Chondrocyte (in vitro differentiated cells): ENCODE results near the gene TIMP3. TPM values are rescaled to one million over a fixed set of nuclear protein-coding genes. Genes with fewer than 3 reads are reported as not detected.

ENCODE experiments used
- DNase-seq: peaks from one replicate; pipeline ENCODE4 v3.0.0; 2021; ENCODE audit warnings: mixed read lengths, low spot score
- H3K27ac Mint-ChIP-seq: one replicate; pipeline ENCODE4 v1.8.0; 2021; ENCODE audit warnings: mild to moderate bottlenecking, moderate library complexity, mixed read lengths; ENCODE audit not compliant: unreplicated experiment
- H3K27me3 Mint-ChIP-seq: 2 replicates; pipeline ENCODE4 v1.8.0; 2021; ENCODE audit warnings: low read depth, mixed read lengths
- H3K36me3 Mint-ChIP-seq: 2 replicates; pipeline ENCODE4 v1.8.0; 2021; ENCODE audit warnings: low read depth, mixed read lengths
- H3K4me1 Mint-ChIP-seq: 2 replicates; pipeline ENCODE4 v1.8.0; 2021; ENCODE audit warnings: low read depth, mild to moderate bottlenecking, mixed read lengths
- H3K4me3 Mint-ChIP-seq: one replicate; pipeline ENCODE4 v1.8.0; 2021; ENCODE audit warnings: mild to moderate bottlenecking, moderate library complexity, mixed read lengths; ENCODE audit not compliant: unreplicated experiment
- H3K9me3 Mint-ChIP-seq: 2 replicates; pipeline ENCODE4 v1.8.0; 2021; ENCODE audit warnings: low read depth, mixed read lengths
- CTCF ChIP-seq: fragments of 200-600 bp; sonication (generic); IDR thresholded peaks from 2 replicates; pipeline ENCODE4 v1.5.0; 2021; ENCODE audit warnings: antibody characterized with exemption, mild to moderate bottlenecking, moderate library complexity
- total RNA-seq: library from RNA; stranded (reverse); gene quantifications from 3 replicates; pipeline ENCODE4 v1.2.1, GENCODE V29; 2021

Gene TIMP3
- total RNA-seq, 1 donor from 2014 or later: 126 TPM

DNA sequence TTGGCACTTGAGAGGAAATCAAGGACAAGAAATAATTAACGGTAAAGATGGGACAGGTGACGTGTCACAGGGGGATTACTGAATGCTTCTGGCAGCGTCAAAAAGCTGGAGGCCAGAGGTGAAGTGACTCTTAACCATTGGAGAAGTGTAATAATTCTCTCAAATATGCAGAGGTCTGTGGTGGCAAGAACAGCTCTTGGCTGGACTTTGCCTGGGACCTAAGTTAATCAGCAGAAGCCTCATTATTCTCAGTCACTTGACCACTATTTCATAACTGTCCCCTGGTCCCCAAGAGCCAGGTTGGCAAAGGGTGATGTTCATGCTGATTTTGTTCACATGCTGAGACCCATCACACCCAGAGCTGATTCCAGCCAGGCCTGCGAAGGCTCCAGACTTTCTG lies 72.9 kb downstream of the TIMP3 start:
- Mint-ChIP-seq H3K27ac (no peak overlapping the region), H3K4me1 (no peaks in the 10 kb centered on the region), H3K9me3 (no peaks in the 10 kb centered on the region), H3K4me3 (no peak overlapping the region), H3K36me3 (no peaks in the 10 kb centered on the region), H3K27me3 (peaks cover 35% of the 10 kb centered on the region)
- DNase-seq: no peak
- TF ChIP-seq CTCF: no peak

DNA sequence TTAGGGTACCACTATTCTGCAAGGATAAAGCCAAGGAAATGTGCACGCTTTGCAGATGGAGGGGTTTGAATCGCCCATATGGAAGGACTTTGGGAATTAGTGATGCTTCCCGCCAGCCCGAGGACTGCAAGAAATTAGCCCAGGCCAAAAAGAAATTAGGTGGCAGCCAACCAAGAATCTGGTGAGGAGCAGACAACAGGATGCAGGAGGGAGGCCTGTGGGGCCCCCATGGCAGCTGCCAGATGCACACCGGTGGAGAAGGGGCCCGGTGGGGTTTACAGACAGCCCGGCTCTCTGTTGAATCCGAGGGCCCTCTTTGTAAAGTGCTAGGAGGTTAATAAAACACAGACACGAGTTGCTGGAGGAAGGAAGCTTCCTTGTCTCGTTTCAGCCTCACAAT lies 73.5 kb downstream of the TIMP3 start:
- TF ChIP-seq CTCF: no peak
- Mint-ChIP-seq H3K9me3 (no peaks in the 10 kb centered on the region), H3K4me3 (no peak overlapping the region), H3K4me1 (peaks cover 4% of the 10 kb centered on the region), H3K27ac (no peak overlapping the region), H3K27me3 (peaks cover 35% of the 10 kb centered on the region), H3K36me3 (no peaks in the 10 kb centered on the region)
- DNase-seq: no peak

DNA sequence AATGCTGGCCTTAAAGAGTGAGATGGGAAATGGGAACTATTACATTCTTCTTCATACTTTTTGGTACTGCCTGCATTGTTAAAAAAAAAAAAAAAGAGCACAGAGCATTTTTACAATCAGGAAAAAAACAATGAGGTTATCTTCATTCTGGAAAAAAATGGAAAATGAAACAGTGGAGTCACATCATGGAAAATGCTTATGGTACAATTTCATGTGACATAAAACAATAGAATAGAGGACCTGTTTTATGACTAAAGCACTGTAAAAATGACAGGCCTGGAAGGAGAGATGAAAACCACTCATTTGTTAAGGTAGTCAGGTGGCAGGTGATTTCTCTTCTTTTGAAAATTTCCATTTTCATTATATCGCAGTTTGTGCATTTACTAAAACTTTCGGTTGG lies 75.0 kb downstream of the TIMP3 start:
- Mint-ChIP-seq H3K9me3 (no peaks in the 10 kb centered on the region), H3K4me1 (peaks cover 17% of the 10 kb centered on the region), H3K27me3 (peaks cover 30% of the 10 kb centered on the region), H3K36me3 (no peaks in the 10 kb centered on the region), H3K4me3 (no peak overlapping the region), H3K27ac (no peak overlapping the region)
- no peak for DNase-seq
- TF ChIP-seq CTCF: no peak

GRCh38 chr22:32877196-32877595 lies 75.7 kb downstream of the TIMP3 start:
- Mint-ChIP-seq H3K9me3 (no peaks in the 10 kb centered on the region), H3K4me1 (peaks cover 17% of the 10 kb centered on the region), H3K27ac (no peak overlapping the region), H3K36me3 (no peaks in the 10 kb centered on the region), H3K4me3 (no peak overlapping the region), H3K27me3 (peaks cover 30% of the 10 kb centered on the region)
- DNase-seq: no peak
- no peak for TF ChIP-seq CTCF

DNA sequence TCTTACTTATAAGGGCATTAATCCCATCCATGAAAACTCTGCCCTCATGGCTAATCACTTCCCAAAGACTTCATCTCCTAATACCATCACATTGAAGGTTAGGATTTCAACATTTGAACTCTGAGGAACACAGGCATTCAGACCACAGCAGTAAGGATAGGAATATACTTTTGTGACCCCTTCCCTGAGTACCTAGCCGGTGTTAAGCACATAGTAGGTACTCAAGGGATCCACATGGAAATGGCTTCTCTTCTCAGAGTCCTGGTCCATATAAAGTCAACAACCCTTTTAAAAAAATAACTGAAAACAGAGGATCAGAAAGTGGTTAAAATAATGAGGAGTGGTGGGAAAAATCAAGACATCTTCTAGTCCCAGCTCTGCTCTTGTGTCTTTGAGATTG lies 78.0 kb downstream of the TIMP3 start:
- DNase-seq: no peak
- H3K27ac Mint-ChIP-seq: no peak overlapping the region
- no peak for TF ChIP-seq CTCF
- no peaks in the 10 kb centered on the region for H3K9me3 Mint-ChIP-seq
- peaks cover 28% of the 10 kb centered on the region for H3K27me3 Mint-ChIP-seq
- no peaks in the 10 kb centered on the region for H3K36me3 Mint-ChIP-seq
- no peak overlapping the region for H3K4me3 Mint-ChIP-seq
- H3K4me1 Mint-ChIP-seq: peaks cover 17% of the 10 kb centered on the region
